Activated naive CD8-positive, alpha-beta T cell (primary cell): Measurements from ENCODE around the gene ADCY2.

ENCODE experiments used
- H3K27ac Mint-ChIP-seq: one replicate; pipeline ENCODE4 v1.8.0; 2021; ENCODE audit warnings: mixed read lengths
- H3K27me3 Mint-ChIP-seq: one replicate; pipeline ENCODE4 v1.8.0; 2021; ENCODE audit warnings: mixed read lengths
- H3K36me3 Mint-ChIP-seq: one replicate; pipeline ENCODE4 v1.8.0; 2021; ENCODE audit warnings: mixed read lengths
- H3K4me1 Mint-ChIP-seq: one replicate; pipeline ENCODE4 v1.8.0; 2021; ENCODE audit warnings: low read depth, mixed read lengths
- H3K4me3 Mint-ChIP-seq: one replicate; pipeline ENCODE4 v1.8.0; 2021; ENCODE audit warnings: mild to moderate bottlenecking, mixed read lengths
- H3K9me3 Mint-ChIP-seq: one replicate; pipeline ENCODE4 v1.8.0; 2021; ENCODE audit warnings: low read depth, mixed read lengths

ADCY2 gene

DNA sequence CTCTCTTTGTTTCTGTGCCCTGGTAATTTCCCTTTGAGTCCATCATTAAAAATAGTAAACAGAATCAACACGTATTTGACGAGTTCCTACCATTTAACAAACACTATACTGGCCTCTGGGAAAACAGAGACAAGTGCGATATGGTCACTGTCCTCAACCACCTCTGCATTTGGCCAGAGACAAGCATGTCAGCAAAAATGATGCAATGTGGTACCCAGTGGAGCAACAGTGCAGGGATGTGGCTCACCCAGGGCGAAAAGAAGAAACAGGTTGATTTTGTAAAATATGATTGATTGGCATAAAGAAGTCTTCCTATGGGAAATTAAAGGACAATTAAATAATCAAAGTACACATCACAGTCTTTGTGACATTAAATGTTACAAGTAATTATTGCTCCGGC lies 355.9 kb downstream of the ADCY2 start:
- peaks cover 23% of the 10 kb centered on the region for H3K27me3 Mint-ChIP-seq
- H3K36me3 Mint-ChIP-seq = no peaks in the 10 kb centered on the region
- no peaks in the 10 kb centered on the region for H3K4me1 Mint-ChIP-seq
- no peaks in the 10 kb centered on the region for H3K9me3 Mint-ChIP-seq
- H3K4me3 Mint-ChIP-seq = no peak overlapping the region
- H3K27ac Mint-ChIP-seq = no peak overlapping the region

DNA sequence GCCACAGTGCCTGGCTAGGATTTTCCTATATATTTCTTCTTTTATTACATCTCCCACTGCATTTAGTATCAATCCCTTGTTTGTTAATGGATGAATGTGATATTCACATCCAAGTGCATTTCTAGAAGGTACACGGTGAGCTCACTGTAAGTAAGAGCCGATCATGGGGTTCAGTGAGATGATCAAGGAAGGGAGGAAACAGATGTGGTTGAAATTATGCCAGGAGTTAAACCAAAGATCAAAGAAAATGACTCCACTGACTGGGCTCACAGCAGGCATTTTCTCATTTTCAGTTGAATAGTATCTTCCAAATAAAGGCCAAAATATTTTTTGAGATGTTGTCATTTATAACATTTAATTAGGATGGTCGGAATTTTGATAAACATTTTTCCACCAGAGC lies 357.2 kb downstream of the ADCY2 start:
- Mint-ChIP-seq H3K4me1 (no peaks in the 10 kb centered on the region), H3K4me3 (no peak overlapping the region), H3K36me3 (no peaks in the 10 kb centered on the region), H3K27ac (no peak overlapping the region), H3K9me3 (no peaks in the 10 kb centered on the region), H3K27me3 (peaks cover 20% of the 10 kb centered on the region)

DNA sequence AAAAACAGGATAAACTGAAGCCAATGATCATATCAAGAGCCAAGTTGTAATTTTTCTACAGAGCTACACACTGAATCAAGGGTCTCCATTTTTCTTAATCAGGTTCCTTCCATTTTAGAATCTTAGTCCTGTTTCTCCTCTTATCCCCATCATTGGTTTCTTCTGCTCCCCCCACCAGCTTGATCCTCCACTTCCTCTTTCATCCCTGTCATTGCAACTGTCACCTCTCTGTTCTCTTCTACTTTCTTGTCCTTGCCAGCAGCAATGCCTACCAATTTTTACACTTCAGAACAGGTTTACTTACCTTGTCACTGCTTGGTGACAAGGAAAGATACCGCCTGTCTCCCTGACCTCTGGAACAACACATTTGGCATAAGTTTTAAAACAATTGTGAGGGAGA lies 357.7 kb downstream of the ADCY2 start:
- H3K4me1 Mint-ChIP-seq = no peaks in the 10 kb centered on the region
- H3K36me3 Mint-ChIP-seq = no peaks in the 10 kb centered on the region
- no peak overlapping the region for H3K4me3 Mint-ChIP-seq
- H3K27me3 Mint-ChIP-seq = peaks cover 23% of the 10 kb centered on the region
- no peaks in the 10 kb centered on the region for H3K9me3 Mint-ChIP-seq
- no peak overlapping the region for H3K27ac Mint-ChIP-seq

DNA sequence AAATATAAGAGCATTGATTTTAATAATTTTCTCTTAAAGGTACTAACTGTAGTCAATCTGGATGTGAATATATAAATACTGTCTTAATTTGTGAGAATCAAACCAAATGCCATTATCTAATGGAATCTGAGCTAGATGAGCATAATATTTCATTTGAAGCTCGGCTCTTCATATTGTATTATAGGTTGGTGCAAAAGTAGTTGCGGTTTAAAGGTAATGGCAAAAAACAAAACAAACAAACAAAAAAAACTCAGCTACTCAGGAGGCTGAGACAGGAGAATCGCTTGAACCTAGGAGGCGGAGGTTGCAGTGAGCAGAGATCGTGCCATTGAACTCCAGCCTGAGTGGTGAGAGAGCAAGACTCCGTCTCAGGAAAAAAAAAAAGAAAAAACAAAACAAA lies 358.6 kb downstream of the ADCY2 start:
- Mint-ChIP-seq H3K4me3 (no peak overlapping the region), H3K27me3 (peaks cover 25% of the 10 kb centered on the region), H3K27ac (no peak overlapping the region), H3K9me3 (no peaks in the 10 kb centered on the region), H3K4me1 (no peaks in the 10 kb centered on the region), H3K36me3 (no peaks in the 10 kb centered on the region)

DNA sequence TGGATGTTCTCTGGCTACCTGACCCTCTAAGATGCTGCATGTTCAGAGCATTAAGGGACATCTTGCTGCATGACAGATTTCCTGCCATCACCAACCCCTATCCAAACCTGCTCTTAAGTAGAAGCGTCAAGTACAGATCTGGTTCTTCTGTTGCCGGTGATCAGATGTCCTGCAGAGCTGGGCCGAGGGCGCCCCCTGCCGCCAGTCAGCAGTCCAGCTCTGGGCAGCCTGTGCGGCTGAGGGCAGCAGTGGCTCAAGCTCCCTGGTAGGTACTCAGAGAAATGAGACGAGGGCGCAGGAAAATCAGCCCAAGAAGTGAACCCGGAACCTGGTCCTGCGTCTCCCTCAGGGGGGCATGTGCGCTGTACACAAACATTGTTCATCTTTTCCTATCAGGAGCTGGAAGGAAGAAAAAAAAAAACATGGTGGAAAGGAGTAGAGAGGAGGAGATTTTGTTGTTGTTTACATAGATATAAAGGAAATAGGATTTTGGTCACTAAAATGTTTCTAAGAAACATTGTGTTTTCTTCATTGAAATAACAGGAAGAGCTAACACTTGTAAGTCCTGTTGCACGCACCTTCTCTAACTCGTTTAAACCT lies 359.2 kb downstream of the ADCY2 start:
- Mint-ChIP-seq H3K27me3 (peaks cover 25% of the 10 kb centered on the region), H3K36me3 (no peaks in the 10 kb centered on the region), H3K27ac (no peak overlapping the region), H3K9me3 (no peaks in the 10 kb centered on the region), H3K4me3 (no peak overlapping the region), H3K4me1 (no peaks in the 10 kb centered on the region)

DNA sequence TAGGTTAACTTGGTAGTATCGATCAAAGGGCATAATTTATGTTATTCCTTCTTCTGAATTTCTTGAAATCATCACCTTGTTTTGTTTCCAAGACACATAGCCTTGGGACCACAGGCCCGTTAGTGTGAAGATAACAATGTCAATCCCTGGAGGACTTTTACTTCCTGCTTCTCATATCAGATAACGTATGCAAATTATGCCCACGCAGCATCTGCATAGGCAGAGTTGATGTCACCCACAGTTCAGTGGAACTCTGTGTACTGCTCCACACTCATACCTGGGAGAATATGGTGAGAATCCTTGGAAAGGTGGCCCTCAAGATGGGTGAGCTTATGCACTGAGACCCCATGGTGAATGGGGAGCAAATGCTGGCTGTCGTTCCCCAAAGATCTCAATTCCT lies 360.0 kb downstream of the ADCY2 start:
- Mint-ChIP-seq H3K27me3 (peaks cover 28% of the 10 kb centered on the region), H3K27ac (no peak overlapping the region), H3K4me1 (no peaks in the 10 kb centered on the region), H3K9me3 (no peaks in the 10 kb centered on the region), H3K36me3 (no peaks in the 10 kb centered on the region), H3K4me3 (no peak overlapping the region)

DNA sequence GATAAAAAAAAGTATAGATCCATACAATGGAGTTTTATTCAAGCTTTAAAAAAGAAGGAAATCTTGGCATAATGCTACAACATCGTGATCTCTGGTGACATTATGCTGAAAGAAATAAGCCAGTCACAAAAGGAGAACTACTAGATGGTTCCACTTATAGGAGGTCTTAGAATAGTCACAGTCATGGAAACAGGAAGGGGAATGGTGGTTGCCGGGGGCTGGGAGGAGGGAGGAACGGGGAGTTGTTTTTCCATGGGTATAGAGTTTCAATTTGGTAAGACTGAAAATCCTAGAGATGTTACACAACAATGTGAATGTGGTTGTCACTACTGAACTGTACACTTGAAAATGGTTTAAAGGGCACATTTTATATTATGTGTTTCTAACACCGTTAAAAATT lies 360.5 kb downstream of the ADCY2 start:
- Mint-ChIP-seq H3K27me3 (peaks cover 30% of the 10 kb centered on the region), H3K4me3 (no peak overlapping the region), H3K27ac (no peak overlapping the region), H3K36me3 (no peaks in the 10 kb centered on the region), H3K9me3 (no peaks in the 10 kb centered on the region), H3K4me1 (no peaks in the 10 kb centered on the region)

DNA sequence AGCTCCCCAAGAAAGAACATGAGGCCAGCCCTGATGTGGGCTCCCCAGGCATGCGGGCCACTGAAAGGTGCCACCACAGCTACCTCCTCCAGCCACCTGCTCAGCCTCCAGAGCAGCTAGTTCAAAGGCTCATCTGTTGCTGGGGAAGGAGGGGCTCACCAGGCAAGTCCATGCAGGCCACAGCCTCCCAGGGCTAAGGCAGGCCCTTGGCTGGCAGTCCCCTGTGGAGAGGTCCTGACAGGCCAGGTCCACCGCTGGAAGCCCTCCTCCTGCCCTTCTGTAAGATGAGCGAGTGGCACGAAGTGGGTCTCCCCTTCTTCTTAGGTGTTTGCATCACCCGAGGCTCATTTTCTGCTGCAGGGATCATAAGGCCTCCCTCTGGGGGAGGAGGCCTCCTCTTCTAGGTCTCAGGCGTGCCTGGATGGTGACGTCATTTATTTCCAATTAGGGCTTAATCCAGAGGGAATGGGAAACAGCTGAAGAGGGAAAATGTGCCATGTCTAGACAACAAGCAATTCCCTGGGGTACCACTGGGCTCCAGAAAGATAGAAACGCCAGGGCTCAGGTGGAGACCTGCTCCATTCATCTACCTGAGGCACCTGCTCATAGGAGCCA lies 363.4 kb downstream of the ADCY2 start:
- Mint-ChIP-seq H3K27ac (no peak overlapping the region), H3K36me3 (no peaks in the 10 kb centered on the region), H3K27me3 (peaks cover 28% of the 10 kb centered on the region), H3K9me3 (no peaks in the 10 kb centered on the region), H3K4me1 (no peaks in the 10 kb centered on the region), H3K4me3 (no peak overlapping the region)

DNA sequence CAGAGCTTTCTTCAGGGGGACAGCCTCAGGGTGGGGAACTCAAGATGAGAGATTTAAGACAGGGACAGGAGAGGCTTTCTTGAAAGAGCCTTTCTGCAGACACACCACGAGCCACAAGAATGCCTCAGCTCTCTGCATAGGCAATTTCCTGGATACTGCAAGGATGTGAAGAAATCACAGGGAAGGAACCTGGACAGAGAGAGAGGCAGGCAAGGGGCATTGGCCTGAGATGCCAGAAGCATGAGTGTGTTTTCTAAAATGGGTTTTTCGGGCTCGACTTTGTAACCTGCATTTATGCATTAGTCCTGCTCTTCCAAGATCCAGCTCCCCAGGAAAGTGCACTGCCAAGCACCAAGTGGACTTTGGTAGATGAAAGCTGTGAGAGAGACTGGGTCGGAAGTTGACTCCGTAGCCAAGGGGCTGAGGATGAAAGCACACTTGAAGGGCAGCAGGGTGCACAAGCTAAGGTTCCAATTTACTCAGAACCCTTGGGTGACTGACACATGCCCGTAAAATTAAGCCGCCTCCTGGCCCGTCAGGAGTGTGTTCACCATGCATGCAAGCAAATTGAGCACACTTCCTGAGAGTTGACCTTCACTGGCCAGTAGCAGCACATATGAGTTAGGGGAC lies 364.1 kb downstream of the ADCY2 start:
- Mint-ChIP-seq H3K9me3 (no peaks in the 10 kb centered on the region), H3K4me3 (no peak overlapping the region), H3K36me3 (no peaks in the 10 kb centered on the region), H3K4me1 (no peaks in the 10 kb centered on the region), H3K27ac (no peak overlapping the region), H3K27me3 (peaks cover 27% of the 10 kb centered on the region)

DNA sequence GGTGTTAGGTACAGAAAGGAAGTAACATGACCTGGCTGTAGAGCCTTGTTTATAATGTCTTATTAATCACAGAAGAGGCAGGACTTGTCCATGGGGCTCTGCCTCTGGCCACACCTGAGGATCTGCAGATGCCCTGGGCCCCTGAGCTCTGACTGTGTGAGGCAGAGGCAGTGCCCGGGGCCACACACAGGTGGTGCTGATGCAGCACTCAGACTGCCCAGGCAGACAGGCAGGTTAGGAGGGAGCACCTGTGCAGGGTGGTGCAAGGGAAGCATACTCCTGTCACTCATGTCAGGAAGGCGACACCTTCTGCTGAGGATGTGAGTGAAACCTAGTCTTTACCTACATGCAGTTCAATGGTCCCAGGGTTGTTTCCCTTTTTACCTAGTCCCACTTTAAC lies 366.3 kb downstream of the ADCY2 start:
- Mint-ChIP-seq H3K27me3 (peaks cover 20% of the 10 kb centered on the region), H3K4me3 (no peak overlapping the region), H3K9me3 (no peaks in the 10 kb centered on the region), H3K36me3 (no peaks in the 10 kb centered on the region), H3K4me1 (no peaks in the 10 kb centered on the region), H3K27ac (no peak overlapping the region)

DNA sequence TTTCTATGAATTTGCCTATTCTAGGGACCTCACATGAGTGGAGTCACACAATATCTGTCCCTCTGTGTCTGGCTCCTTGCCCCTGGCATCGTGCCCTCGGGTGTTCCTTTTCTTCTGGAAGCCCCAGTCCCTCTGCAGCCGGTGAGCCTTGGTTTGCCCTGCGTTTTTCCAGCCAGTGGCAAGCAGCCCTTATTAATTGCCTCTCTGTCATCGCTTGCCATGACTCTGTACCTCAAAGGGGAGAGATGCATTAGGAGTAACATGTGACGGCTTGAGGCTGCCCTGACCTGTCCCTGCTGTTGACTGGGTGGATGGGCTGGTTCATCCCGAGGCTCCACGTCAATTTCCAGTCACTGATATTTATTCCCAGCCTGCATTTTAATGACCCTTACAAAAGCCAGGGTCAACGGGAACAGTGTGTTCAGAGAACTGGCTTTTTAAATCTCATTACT lies 367.7 kb downstream of the ADCY2 start:
- Mint-ChIP-seq H3K27me3 (peaks cover 18% of the 10 kb centered on the region), H3K27ac (no peak overlapping the region), H3K4me3 (no peak overlapping the region), H3K4me1 (no peaks in the 10 kb centered on the region), H3K36me3 (no peaks in the 10 kb centered on the region), H3K9me3 (no peaks in the 10 kb centered on the region)

DNA sequence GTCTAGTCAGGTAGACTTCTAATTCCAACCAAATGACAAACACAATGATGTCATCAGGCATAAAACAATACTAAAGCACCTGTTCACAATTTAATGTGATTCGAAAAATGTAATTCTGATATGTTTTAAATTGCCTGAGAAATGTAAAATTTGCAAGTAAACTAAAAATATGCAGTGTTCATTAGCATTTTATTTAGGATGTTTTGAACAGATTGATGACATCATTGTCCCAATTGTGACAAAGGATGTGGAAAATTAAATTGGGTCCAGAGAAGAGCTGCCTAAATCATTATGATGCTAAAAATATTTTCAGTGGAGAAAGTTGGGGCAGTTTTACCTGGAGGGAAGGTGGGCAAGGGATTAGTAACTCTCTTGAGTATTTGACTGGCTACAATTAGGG lies 368.5 kb downstream of the ADCY2 start:
- Mint-ChIP-seq H3K27ac (no peak overlapping the region), H3K9me3 (no peaks in the 10 kb centered on the region), H3K36me3 (no peaks in the 10 kb centered on the region), H3K4me3 (no peak overlapping the region), H3K4me1 (no peaks in the 10 kb centered on the region), H3K27me3 (peaks cover 16% of the 10 kb centered on the region)

DNA sequence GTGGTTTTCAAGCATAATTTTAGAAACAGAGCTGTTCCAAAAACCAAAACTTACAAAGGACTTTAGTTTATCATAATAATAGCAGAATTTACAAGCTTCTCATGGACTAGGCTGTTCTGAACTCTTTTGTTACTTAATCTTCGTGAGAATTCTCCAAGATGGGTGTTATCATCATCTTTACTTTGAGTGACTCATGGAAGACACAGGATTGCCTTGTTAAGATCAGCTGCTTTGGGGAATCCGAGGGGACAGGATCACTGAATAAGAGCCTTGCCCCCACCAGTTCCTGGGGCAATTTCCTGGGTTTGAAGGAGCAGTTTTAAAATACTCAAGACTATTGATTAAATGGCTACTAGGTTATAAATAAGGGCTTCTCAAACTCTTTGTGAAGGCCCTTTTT lies 374.5 kb downstream of the ADCY2 start:
- Mint-ChIP-seq H3K9me3 (no peaks in the 10 kb centered on the region), H3K4me3 (no peak overlapping the region), H3K4me1 (no peaks in the 10 kb centered on the region), H3K27me3 (peaks cover 19% of the 10 kb centered on the region), H3K36me3 (no peaks in the 10 kb centered on the region), H3K27ac (no peak overlapping the region)

DNA sequence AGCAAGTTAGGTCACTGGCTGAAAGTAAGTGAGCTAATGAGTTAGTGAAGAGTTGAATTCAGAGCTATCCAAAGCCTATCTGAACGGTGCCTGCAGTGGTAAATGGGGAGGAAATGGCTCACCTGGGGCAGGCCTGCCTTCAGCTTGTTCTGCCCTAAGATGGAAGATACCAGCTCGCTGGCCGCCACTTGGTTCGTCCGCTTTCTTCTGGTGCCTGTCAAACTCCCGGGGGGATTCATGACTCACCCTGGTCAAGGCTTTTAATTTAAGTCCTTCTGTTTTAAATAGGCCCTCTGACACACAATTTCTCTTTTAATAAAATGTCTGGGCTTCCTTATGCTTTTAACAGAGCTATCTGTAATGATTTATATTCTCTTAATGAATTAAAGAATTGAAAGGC lies 376.2 kb downstream of the ADCY2 start:
- no peaks in the 10 kb centered on the region for H3K36me3 Mint-ChIP-seq
- no peaks in the 10 kb centered on the region for H3K4me1 Mint-ChIP-seq
- H3K4me3 Mint-ChIP-seq = no peak overlapping the region
- no peak overlapping the region for H3K27ac Mint-ChIP-seq
- no peaks in the 10 kb centered on the region for H3K9me3 Mint-ChIP-seq
- H3K27me3 Mint-ChIP-seq = peaks cover 24% of the 10 kb centered on the region

DNA sequence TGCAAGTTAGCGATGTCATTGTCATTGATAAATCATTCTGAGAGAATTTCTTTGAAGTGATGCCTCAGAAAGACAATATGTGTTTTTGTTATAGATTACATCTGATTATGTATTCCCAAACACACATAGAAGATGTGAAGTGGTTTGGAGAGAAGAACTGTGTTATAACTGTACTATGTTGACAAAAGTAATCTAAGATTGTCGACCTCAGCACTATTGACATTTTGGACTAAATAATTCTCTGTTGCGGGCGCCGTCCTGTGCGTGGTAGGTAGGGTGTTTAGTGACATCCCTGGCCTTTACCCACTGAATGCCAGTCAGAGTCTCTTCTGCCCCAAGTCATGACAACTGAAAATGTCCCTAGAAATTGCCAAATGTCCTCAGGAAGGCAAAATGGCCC lies 377.2 kb downstream of the ADCY2 start:
- no peaks in the 10 kb centered on the region for H3K4me1 Mint-ChIP-seq
- H3K4me3 Mint-ChIP-seq = no peak overlapping the region
- H3K9me3 Mint-ChIP-seq = no peaks in the 10 kb centered on the region
- H3K27me3 Mint-ChIP-seq = peaks cover 26% of the 10 kb centered on the region
- H3K36me3 Mint-ChIP-seq = no peaks in the 10 kb centered on the region
- no peak overlapping the region for H3K27ac Mint-ChIP-seq

DNA sequence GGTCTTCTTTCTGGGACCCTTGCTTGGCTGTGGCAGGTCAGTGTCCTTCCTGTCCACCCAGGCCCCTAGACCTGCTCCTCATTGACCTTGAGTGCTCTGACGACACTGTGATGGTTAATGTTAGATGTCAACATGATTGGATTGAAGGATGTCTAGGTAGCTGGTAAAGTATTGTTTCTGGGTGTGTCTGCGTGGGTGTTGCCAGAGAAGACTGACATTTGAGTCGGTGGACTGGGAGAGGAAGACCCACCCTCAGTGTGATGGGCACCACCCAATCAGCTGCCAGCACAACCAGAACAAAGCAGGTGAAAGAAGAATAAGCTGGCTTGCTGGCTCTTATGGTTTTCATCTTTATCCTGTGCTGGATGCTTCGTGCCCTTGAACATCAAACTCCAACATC lies 380.5 kb downstream of the ADCY2 start:
- Mint-ChIP-seq H3K4me1 (peaks cover 16% of the 10 kb centered on the region), H3K36me3 (no peaks in the 10 kb centered on the region), H3K9me3 (no peaks in the 10 kb centered on the region), H3K27ac (no peak overlapping the region), H3K4me3 (no peak overlapping the region), H3K27me3 (peaks cover 41% of the 10 kb centered on the region)
